ENCODE data around the gene LCE3E. TPM values are rescaled to one million over a fixed set of nuclear protein-coding genes. Genes with fewer than 3 reads are reported as not detected.
"Not testable (repeated sequence)": the region's sequence is repeated elsewhere in the genome, so short reads cannot be mapped to it uniquely, and the experiment has no call there.

LCE3E gene, protein sequence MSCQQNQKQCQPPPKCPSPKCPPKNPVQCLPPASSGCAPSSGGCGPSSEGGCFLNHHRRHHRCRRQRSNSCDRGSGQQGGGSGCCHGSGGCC
- not detected for total RNA-seq

DNA sequence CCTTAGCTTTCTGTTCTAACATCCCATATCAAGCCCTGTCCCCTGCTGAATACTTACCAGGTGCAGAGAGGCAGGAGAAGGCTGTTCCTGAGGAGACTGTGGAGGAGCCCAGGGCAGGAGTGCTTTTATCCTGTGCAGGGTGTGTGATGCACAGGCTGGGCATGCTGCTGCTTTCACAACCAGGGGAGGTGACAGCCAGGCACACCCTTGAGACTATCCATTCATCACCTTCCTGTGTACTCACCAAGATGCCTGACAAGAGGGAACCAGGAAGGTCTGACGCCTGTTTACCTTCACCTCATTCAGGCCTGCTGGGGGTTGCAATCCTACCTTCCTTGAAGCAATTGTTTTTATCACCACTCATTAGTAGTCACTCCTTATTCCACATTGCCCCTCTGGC lies at the start of gene LCE3E:
TSS of gene LCE3E (minus strand) at position 100 of the 400 bp plus-strand sequence. CDS start 572 bp downstream, outside the sequence.
- Mint-ChIP-seq H3K27ac (no peak within 1 kb of the TSS), H3K4me1 (ENCODE audit: low read depth) (no peaks in the 10 kb centered on the region), H3K36me3 (ENCODE audit: low read depth) (no peaks in the 10 kb centered on the region), H3K9me3 (peaks cover 6% of the 10 kb centered on the region), H3K4me3 (no peak within 1 kb of the TSS), H3K27me3 (ENCODE audit: low read depth) (peaks cover 8% of the 10 kb centered on the region)
- intact Hi-C loops (cut with micrococcal nuclease), result no loop called here
- no peak for DNase-seq
- CTCF ChIA-PET, result no interaction called here

DNA sequence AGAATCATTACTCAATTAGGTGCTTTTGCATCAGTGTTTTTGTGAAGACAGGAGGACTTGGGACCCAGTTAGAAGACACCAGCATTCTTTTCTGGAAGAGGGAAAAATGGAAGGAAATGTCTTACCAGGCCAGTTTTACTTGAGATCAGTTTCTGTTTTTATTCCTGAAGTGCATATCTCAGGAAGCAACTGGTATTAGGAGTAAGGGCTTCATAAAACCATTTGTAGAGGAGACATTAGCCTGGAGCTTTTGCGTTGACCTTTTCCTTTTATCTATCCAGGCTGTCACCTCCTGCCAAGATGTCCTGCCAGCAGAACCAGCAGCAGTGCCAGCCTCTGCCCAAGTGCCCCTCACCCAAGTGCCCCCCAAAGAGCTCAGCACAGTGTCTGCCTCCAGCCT lies 46.9 kb upstream of the LCE3E start, which contains the start of gene LCE3B:
TSS of gene LCE3B (plus strand) at position 301 of the 400 bp plus-strand sequence. CDS start at position 301, 0 bp downstream.
- no peak within 1 kb of the TSS for H3K27ac Mint-ChIP-seq
- DNase-seq, result no peak
- H3K4me1 Mint-ChIP-seq (ENCODE audit: low read depth), result no peaks in the 10 kb centered on the region
- CTCF ChIA-PET, result no interaction called here
- peaks cover 3% of the 10 kb centered on the region for H3K9me3 Mint-ChIP-seq
- no peaks in the 10 kb centered on the region for H3K27me3 Mint-ChIP-seq (ENCODE audit: low read depth)
- intact Hi-C loops (cut with micrococcal nuclease), result no loop called here
- no peaks in the 10 kb centered on the region for H3K36me3 Mint-ChIP-seq (ENCODE audit: low read depth)
- no peak within 1 kb of the TSS for H3K4me3 Mint-ChIP-seq

DNA sequence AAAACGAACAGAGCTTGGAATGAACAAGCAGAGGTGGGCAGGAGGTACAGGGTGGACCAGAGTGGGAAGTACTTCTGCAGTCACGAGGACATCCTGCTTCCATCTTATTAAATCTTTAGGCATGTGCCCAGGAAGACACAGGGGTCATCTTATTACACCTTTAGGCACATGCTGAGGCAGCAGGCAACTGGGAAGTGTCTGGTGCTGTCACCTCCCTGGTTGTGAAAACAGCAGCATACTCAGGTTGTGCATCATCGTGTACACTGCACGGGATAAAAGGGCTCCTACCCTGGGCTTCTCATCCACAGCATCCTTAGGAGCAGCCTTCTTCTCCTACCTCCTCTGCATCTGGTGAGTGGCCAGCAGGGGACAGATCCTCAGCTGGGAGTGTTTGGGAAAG lies 33.4 kb upstream of the LCE3E start, which contains the start of gene LCE3C:
TSS of gene LCE3C (plus strand) at position 301 of the 400 bp plus-strand sequence. CDS start 498 bp downstream, outside the sequence.
- H3K36me3 Mint-ChIP-seq (ENCODE audit: low read depth), result no peaks in the 10 kb centered on the region
- no peaks in the 10 kb centered on the region for H3K4me1 Mint-ChIP-seq (ENCODE audit: low read depth)
- H3K9me3 Mint-ChIP-seq, result no peaks in the 10 kb centered on the region
- no peak within 1 kb of the TSS for H3K27ac Mint-ChIP-seq
- H3K27me3 Mint-ChIP-seq (ENCODE audit: low read depth), result no peaks in the 10 kb centered on the region
- no peak within 1 kb of the TSS for H3K4me3 Mint-ChIP-seq
- CTCF ChIA-PET, result no interaction called here
- intact Hi-C loops (cut with micrococcal nuclease), result no loop called here
- no peak for DNase-seq

DNA sequence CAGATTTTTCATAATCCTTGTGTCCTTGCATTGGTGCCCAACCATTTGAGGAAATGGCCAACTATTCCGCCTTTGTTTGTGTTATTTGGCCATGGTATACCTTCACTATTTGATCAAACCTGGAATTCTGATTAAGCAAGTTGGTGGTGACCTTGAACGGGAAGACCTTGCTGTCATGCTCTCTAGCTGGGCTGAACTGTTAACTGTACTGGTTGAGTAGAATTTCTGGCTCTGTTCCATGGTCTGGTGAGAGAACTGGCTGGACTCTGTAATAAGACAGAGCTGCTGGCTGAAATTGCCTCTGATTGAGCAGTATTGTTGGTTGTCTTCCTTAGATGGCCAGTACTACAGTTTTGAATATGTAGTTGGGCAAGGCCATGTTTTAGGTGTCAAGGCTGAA lies 30.4 kb upstream of the LCE3E start:
- Mint-ChIP-seq H3K9me3 (no peaks in the 10 kb centered on the region), H3K4me3 (no peak overlapping the region), H3K27me3 (ENCODE audit: low read depth) (no peaks in the 10 kb centered on the region), H3K27ac (no peak overlapping the region), H3K36me3 (ENCODE audit: low read depth) (no peaks in the 10 kb centered on the region), H3K4me1 (ENCODE audit: low read depth) (no peaks in the 10 kb centered on the region)
- CTCF ChIA-PET, result no interaction called here
- intact Hi-C loops (cut with micrococcal nuclease), result no loop called here
- DNase-seq, result no peak

DNA sequence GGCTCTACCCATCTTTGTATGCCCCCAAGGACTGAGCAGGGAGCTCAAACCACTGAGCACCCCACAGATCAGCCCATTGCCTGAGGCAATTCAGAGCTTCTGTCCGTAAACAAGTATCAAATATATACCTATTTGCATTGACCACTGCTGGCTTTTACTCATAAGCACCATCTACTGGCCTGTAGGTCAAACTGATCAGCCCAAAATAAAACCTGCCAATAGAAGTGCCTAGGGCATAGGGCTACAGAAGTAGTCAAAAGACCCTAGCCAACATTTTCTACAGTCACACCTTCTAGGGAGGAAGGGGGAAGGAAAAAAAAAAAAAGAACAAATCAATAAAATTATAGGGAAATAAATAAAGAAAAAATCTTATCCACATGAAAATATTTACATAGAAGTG lies 19.0 kb upstream of the LCE3E start:
- no peaks in the 10 kb centered on the region for H3K9me3 Mint-ChIP-seq
- H3K27ac Mint-ChIP-seq, result no peak overlapping the region
- DNase-seq, result no peak
- intact Hi-C loops (cut with micrococcal nuclease), result no loop called here
- H3K4me3 Mint-ChIP-seq, result no peak overlapping the region
- H3K36me3 Mint-ChIP-seq (ENCODE audit: low read depth), result no peaks in the 10 kb centered on the region
- no peaks in the 10 kb centered on the region for H3K4me1 Mint-ChIP-seq (ENCODE audit: low read depth)
- CTCF ChIA-PET, result no interaction called here
- peaks cover 3% of the 10 kb centered on the region for H3K27me3 Mint-ChIP-seq (ENCODE audit: low read depth)

DNA sequence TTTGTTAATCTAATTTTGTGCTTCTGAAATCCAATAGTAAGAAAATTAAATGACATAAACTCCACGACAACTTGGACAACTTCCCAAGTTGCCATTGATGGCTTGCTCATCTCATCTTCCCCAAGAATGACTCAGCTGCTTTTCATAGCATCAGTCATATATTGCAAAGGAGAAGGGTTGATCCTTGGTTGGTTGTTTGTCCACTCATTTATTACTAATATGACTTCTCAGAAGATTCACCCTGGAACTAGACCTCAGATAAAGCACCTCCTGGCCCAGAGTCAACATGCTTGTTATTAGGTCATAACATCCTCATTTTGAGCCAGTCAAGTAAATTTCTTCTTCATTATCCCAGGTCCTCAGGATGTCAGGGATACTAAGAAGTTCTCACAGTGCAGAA lies 16.1 kb upstream of the LCE3E start:
- no peaks in the 10 kb centered on the region for H3K36me3 Mint-ChIP-seq (ENCODE audit: low read depth)
- H3K9me3 Mint-ChIP-seq, result no peaks in the 10 kb centered on the region
- no peaks in the 10 kb centered on the region for H3K4me1 Mint-ChIP-seq (ENCODE audit: low read depth)
- intact Hi-C loops (cut with micrococcal nuclease), result no loop called here
- CTCF ChIA-PET, result interaction anchor here (0.7 kb wide), 1 partner anchor 1228 kb away, joined by 3 read pairs; no protein-coding TSS in a partner anchor
- no peak for DNase-seq
- H3K4me3 Mint-ChIP-seq, result no peak overlapping the region
- H3K27ac Mint-ChIP-seq, result no peak overlapping the region
- peaks cover 10% of the 10 kb centered on the region for H3K27me3 Mint-ChIP-seq (ENCODE audit: low read depth)

DNA sequence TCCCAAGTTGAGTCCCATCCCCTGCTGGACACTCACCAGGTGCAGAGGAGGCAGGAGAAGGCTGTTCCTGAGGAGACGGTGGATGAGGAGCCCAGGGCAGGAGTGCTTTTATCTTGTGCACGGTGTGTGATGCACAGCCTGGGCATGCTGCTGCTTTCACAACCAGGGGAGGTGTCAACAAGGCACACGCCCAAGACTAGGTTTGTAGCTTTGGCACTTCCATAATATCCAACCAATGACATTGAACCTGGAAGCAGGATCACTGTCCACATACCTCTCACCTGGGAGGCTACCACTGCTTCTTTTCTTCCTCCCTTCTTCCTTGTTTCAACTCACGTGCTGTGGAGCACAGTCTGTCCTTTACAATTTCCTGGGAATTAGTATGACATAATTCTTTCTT lies 13.9 kb upstream of the LCE3E start, which contains the start of gene LCE3D:
TSS of gene LCE3D (minus strand) at position 84 of the 400 bp plus-strand sequence. CDS start 580 bp downstream, outside the sequence.
- no peak within 1 kb of the TSS for H3K4me3 Mint-ChIP-seq
- CTCF ChIA-PET, result no interaction called here
- no peaks in the 10 kb centered on the region for H3K9me3 Mint-ChIP-seq
- H3K27me3 Mint-ChIP-seq (ENCODE audit: low read depth), result peaks cover 14% of the 10 kb centered on the region
- H3K4me1 Mint-ChIP-seq (ENCODE audit: low read depth), result no peaks in the 10 kb centered on the region
- intact Hi-C loops (cut with micrococcal nuclease), result no loop called here
- no peak within 1 kb of the TSS for H3K27ac Mint-ChIP-seq
- H3K36me3 Mint-ChIP-seq (ENCODE audit: low read depth), result no peaks in the 10 kb centered on the region
- DNase-seq, result no peak

DNA sequence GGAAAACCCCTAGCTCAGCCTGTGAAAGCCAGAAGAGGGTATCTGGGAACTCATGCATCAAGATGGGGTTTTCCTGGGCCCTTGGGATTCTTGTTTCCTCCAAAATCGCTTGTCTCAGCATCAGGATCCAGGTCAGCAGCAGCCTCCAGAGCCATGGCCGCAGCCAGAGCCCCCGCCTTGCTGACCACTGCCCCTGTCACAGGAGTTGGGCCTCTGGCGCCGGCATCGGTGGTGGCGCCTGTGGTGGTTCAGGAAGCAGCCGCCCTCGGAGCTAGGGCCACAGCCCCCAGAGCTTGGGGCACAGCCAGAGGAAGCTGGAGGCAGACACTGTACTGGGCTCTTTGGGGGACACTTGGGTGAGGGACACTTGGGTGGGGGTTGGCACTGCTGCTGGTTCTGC lies 12.9 kb upstream of the LCE3E start:
- CTCF ChIA-PET, result interaction anchor here (1.0 kb wide), 1 partner anchor 17 kb away, joined by 3 read pairs; no protein-coding TSS in a partner anchor

DNA sequence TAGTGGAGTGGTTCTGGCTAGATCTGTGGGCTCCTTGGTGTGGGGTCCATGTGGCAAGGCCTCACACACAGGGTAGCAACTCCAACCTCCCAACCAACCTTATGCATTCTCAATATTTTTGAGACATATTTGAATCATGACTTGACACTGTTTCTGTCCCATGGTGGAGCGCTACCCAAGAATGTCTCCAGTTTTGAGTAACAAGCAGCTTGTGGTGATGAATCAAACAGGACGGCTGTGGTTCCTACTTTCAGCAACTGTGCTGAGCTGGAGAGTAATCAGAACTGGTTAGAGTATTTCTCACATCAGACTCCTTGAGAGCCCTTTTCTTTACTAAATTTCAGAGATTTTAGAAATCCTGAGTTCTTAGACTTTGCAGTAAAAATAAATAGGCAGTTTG lies 10.6 kb upstream of the LCE3E start:
- Mint-ChIP-seq H3K27ac (no peak overlapping the region), H3K27me3 (ENCODE audit: low read depth) (peaks cover 21% of the 10 kb centered on the region), H3K36me3 (ENCODE audit: low read depth) (no peaks in the 10 kb centered on the region), H3K4me3 (no peak overlapping the region), H3K4me1 (ENCODE audit: low read depth) (no peaks in the 10 kb centered on the region), H3K9me3 (no peaks in the 10 kb centered on the region)
- DNase-seq, result no peak
- intact Hi-C loops (cut with micrococcal nuclease), result no loop called here
- CTCF ChIA-PET, result interaction anchor here (1.1 to 1.3 kb wide), 2 partner anchors 46 to 388 kb away, joined by 3 to 6 read pairs; partner anchors contain the start of gene LCE3A

More for the DNA sequence above, 12.9 kb upstream of the LCE3E start:
- H3K36me3 Mint-ChIP-seq (ENCODE audit: low read depth); intact Hi-C loops (cut with micrococcal nuclease); DNase-seq; H3K9me3 Mint-ChIP-seq; H3K4me1 Mint-ChIP-seq (ENCODE audit: low read depth); H3K27ac Mint-ChIP-seq; H3K4me3 Mint-ChIP-seq: not testable (repeated sequence)
- H3K27me3 Mint-ChIP-seq (ENCODE audit: low read depth), result peaks cover 14% of the 10 kb centered on the region

DNA sequence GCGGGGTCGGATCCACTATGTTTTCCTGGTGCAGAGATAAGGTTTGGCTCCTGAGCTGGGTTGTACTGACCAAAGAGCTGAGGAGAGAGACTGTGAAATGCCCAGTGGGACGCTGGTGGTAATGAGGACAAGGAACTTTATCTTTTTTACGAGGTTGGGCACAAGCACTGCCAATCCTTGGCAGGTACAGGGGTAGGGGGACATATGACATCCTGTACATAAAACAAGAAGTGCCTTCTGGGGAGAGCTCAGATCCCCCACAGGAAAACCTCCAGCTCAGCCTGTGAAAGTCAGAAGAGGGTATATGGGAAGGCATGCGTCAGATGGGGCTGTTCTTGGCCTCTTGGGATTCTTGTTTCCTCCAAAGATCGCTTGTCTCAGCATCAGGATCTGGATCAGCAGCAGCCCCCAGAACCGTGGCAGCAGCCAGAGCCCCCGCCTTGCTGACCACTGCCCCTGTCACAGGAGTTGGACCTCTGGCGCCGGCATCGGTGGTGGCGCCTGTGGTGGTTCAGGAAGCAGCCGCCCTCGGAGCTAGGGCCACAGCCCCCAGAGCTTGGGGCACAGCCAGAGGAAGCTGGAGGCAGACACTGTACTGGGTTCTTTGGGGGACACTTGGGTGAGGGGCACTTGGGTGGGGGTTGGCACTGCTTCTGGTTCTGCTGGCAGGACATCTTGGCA lies 905 bp downstream of the LCE3E start:
- Mint-ChIP-seq H3K4me1 (ENCODE audit: low read depth) (no peaks in the 10 kb centered on the region), H3K27me3 (ENCODE audit: low read depth) (peaks cover 3% of the 10 kb centered on the region), H3K9me3 (peaks cover 6% of the 10 kb centered on the region), H3K27ac (no peak overlapping the region), H3K36me3 (ENCODE audit: low read depth) (no peaks in the 10 kb centered on the region), H3K4me3 (no peak overlapping the region)
- DNase-seq, result no peak
- CTCF ChIA-PET, result no interaction called here
- intact Hi-C loops (cut with micrococcal nuclease), result no loop called here

DNA sequence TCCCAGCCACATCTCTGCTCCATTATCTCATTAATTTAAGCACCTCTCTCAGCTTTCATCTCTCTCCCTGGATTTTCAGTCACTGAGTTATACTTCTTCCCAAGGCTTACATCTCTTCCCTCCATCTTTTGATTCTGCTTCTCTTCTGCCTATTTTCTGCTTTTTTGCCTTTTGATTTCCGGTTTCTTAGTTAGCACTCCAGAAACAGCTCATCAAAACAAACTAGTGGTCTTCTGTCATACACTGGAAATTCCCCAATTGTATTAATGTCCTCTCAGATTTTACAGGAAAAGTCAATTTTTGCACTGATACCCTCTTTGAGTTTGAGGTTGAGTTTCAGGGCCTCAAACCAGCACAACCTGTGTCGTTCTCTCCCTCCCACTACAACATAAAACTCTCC lies 1.5 kb downstream of the LCE3E start:
- Mint-ChIP-seq H3K4me3 (no peak overlapping the region), H3K27me3 (ENCODE audit: low read depth) (peaks cover 3% of the 10 kb centered on the region), H3K27ac (no peak overlapping the region), H3K36me3 (ENCODE audit: low read depth) (no peaks in the 10 kb centered on the region), H3K4me1 (ENCODE audit: low read depth) (no peaks in the 10 kb centered on the region), H3K9me3 (peaks cover 6% of the 10 kb centered on the region)
- intact Hi-C loops (cut with micrococcal nuclease), result no loop called here
- no peak for DNase-seq
- CTCF ChIA-PET, result no interaction called here

DNA sequence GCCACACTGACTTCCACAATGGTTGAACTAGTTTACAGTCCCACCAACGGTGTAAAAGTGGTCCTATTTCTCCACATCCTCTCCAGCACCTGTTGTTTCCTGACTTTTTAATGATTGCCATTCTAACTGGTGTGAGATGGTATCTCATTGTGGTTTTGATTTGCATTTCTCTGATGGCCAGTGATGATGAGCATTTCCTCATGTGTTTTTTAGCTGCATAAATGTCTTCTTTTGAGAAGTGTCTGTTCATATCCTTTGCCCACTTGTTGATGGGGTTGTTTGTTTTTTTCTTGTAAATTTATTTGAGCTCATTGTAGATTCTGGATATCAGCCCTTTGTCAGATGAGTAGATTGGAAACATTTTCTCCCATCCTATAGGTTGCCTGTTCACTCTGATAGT lies 18.2 kb downstream of the LCE3E start:
- H3K4me3 Mint-ChIP-seq; CTCF ChIA-PET; H3K4me1 Mint-ChIP-seq (ENCODE audit: low read depth); H3K27ac Mint-ChIP-seq; H3K36me3 Mint-ChIP-seq (ENCODE audit: low read depth); H3K9me3 Mint-ChIP-seq; DNase-seq; intact Hi-C loops (cut with micrococcal nuclease); H3K27me3 Mint-ChIP-seq (ENCODE audit: low read depth): not testable (repeated sequence)

DNA sequence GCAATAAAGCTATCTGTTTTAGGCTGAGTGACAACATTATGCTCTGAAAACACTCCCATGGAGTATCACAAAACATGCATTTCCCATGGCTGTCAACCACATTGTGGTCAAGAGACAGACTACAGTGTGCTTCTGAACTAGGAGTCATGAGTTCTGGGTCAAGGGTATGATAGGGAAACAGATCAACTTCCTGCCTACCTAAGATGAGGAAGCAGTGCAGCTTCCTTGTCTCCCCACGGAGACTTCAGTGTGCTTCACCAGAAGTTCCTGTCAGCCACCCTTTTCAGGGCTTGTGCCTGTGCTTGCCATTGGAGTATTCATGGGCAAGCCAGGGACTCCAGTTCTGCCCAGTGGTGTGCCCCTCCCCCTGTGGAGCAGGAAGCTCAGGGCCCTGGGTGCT lies 19.9 kb downstream of the LCE3E start:
- no peak for DNase-seq
- Mint-ChIP-seq H3K36me3 (ENCODE audit: low read depth) (no peaks in the 10 kb centered on the region), H3K27ac (no peak overlapping the region), H3K4me1 (ENCODE audit: low read depth) (no peaks in the 10 kb centered on the region), H3K4me3 (no peak overlapping the region), H3K27me3 (ENCODE audit: low read depth) (peaks cover 6% of the 10 kb centered on the region), H3K9me3 (no peaks in the 10 kb centered on the region)
- intact Hi-C loops (cut with micrococcal nuclease), result no loop called here
- CTCF ChIA-PET, result no interaction called here

Measured in activated naive CD4-positive, alpha-beta T cell treated with anti-CD3 and anti-CD28 coated beads for 36 hours (primary cell).